Activated CD8-positive, alpha-beta memory T cell treated with anti-CD3 and anti-CD28 coated beads, Interleukin-2, amount 50 U/mL, for 24 hours (primary cell): ENCODE results near the gene RNF10.
"Not testable (repeated sequence)": the region's sequence is repeated elsewhere in the genome, so short reads cannot be mapped to it uniquely, and the experiment has no call there.

ENCODE experiments used
- DNase-seq: peaks from one replicate; pipeline ENCODE4 v3.0.0-alpha.2; 2020; ENCODE audit errors: extremely low read depth

The RNF10 gene

GRCh38 chr12:120534203-120534702 is at the start of gene RNF10:
Gene RNF10 (plus strand): TSS chr12:120534356. CDS start chr12:120534812, 456 bp downstream.
- DNase-seq = no peak

- no peak for DNase-seq
Observed at GRCh38 chr12:120485961-120486881, 47.9 kb upstream of the RNF10 start.

GRCh38 chr12:120487552-120487951 is 46.6 kb upstream of the RNF10 start:
- DNase-seq = not testable (repeated sequence)

- no peak for DNase-seq
Observed at GRCh38 chr12:120488057-120488640, 46.0 kb upstream of the RNF10 start.

- DNase-seq = no peak
Observed at GRCh38 chr12:120489018-120489417, 45.1 kb upstream of the RNF10 start.

GRCh38 chr12:120490325-120490724 is 43.8 kb upstream of the RNF10 start:
- DNase-seq = no peak

- DNase-seq = no peak
Observed at GRCh38 chr12:120490833-120491512, 43.2 kb upstream of the RNF10 start.

- DNase-seq = no peak
Observed at GRCh38 chr12:120495186-120495730, 38.9 kb upstream of the RNF10 start.

- DNase-seq = peak; percentile 92
Observed at GRCh38 chr12:120495731-120496412, 38.3 kb upstream of the RNF10 start, which contains the start of gene DYNLL1. Gene DYNLL1 (plus strand): TSS chr12:120496113. CDS start chr12:120496422, 309 bp downstream.

- DNase-seq = no peak
Observed at GRCh38 chr12:120496413-120497340, 37.5 kb upstream of the RNF10 start.

- no peak for DNase-seq
Observed at GRCh38 chr12:120497524-120498150, 36.5 kb upstream of the RNF10 start.

GRCh38 chr12:120498870-120499515 is 35.2 kb upstream of the RNF10 start:
- no peak for DNase-seq

- DNase-seq = no peak
Observed at GRCh38 chr12:120500581-120500980, 33.6 kb upstream of the RNF10 start.

- no peak for DNase-seq
Observed at GRCh38 chr12:120504587-120504986, 29.6 kb upstream of the RNF10 start.

GRCh38 chr12:120508537-120508936 is 25.6 kb upstream of the RNF10 start:
- no peak for DNase-seq

GRCh38 chr12:120514002-120514401 is 20.2 kb upstream of the RNF10 start:
- DNase-seq = no peak

- no peak for DNase-seq
Observed at GRCh38 chr12:120515496-120515895, 18.7 kb upstream of the RNF10 start.

GRCh38 chr12:120519324-120519723 is 14.8 kb upstream of the RNF10 start:
- DNase-seq = not testable (repeated sequence)

GRCh38 chr12:120522568-120522967 is 11.6 kb upstream of the RNF10 start:
- DNase-seq = no peak
